Right kidney (tissue), 1 donor: ENCODE data around the gene TSPO.

Experiments used
- DNase-seq: peaks from one replicate; pipeline ENCODE4 v3.0.0-alpha.2; 2016

Gene TSPO

GRCh38 chr22:43158778-43159483, 7.6 kb downstream of the TSPO start:
- DNase-seq = no peak

GRCh38 chr22:43159484-43160178, 8.3 kb downstream of the TSPO start:
- no peak for DNase-seq

GRCh38 chr22:43160497-43161126, 9.3 kb downstream of the TSPO start:
- DNase-seq = no peak

GRCh38 chr22:43162412-43163150, 11.2 kb downstream of the TSPO start:
- DNase-seq = no peak

- no peak for DNase-seq
These were observed 12.0 kb downstream of the TSPO start for GRCh38 chr22:43163241-43163795.

- peak; percentile 29 for DNase-seq
These were observed 13.3 kb downstream of the TSPO start for GRCh38 chr22:43164636-43165035.

GRCh38 chr22:43166132-43166930, 15.0 kb downstream of the TSPO start:
- no peak for DNase-seq

- DNase-seq = no peak
These were observed 15.7 kb downstream of the TSPO start for GRCh38 chr22:43167001-43167589.

GRCh38 chr22:43168471-43169309, 17.3 kb downstream of the TSPO start:
- DNase-seq = no peak

GRCh38 chr22:43169310-43170130, 18.2 kb downstream of the TSPO start:
- no peak for DNase-seq

GRCh38 chr22:43170131-43170480, 18.7 kb downstream of the TSPO start:
- DNase-seq = no peak

- DNase-seq = no peak
These were observed 19.7 kb downstream of the TSPO start for GRCh38 chr22:43171019-43171491.

GRCh38 chr22:43171607-43172006, 20.2 kb downstream of the TSPO start:
- DNase-seq = no peak

- no peak for DNase-seq
These were observed 20.8 kb downstream of the TSPO start for GRCh38 chr22:43172191-43172590.

GRCh38 chr22:43173566-43173965, 22.2 kb downstream of the TSPO start:
- DNase-seq = no peak

- no peak for DNase-seq
These were observed 22.8 kb downstream of the TSPO start for GRCh38 chr22:43173976-43174720.

GRCh38 chr22:43174941-43175531, 23.7 kb downstream of the TSPO start:
- no peak for DNase-seq

GRCh38 chr22:43176090-43176489, 24.7 kb downstream of the TSPO start:
- DNase-seq = no peak
